ENCODE measurements around the gene EDRF1. TPM values are rescaled to one million over a fixed set of nuclear protein-coding genes. Genes with fewer than 3 reads are reported as not detected.

Gene EDRF1
- polyA plus RNA-seq, 1 donor (not counting 4 experiments of a cell fraction or from before 2014, with no cell fraction given): 20.4 TPM

DNA sequence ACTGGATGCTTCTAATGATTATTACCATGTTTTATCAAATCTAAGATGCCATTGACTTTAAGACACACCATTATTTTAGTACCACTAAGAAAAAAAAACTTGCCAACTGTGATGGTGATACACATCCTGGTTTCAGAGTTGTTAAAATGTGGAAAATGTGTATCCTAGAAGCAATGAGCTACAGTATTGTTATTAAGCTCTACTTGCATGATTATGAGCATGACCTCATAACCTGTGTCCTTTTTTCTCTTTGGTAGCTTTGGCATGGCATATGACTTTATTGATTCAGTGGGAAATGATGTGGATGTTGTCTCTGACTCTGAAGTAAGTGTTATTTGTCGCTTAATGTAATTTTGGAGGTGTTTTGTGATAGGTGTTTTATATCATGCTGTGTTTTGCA is 3.3 kb downstream of the EDRF1 start:
- TF ChIP-seq, protein P1, sequence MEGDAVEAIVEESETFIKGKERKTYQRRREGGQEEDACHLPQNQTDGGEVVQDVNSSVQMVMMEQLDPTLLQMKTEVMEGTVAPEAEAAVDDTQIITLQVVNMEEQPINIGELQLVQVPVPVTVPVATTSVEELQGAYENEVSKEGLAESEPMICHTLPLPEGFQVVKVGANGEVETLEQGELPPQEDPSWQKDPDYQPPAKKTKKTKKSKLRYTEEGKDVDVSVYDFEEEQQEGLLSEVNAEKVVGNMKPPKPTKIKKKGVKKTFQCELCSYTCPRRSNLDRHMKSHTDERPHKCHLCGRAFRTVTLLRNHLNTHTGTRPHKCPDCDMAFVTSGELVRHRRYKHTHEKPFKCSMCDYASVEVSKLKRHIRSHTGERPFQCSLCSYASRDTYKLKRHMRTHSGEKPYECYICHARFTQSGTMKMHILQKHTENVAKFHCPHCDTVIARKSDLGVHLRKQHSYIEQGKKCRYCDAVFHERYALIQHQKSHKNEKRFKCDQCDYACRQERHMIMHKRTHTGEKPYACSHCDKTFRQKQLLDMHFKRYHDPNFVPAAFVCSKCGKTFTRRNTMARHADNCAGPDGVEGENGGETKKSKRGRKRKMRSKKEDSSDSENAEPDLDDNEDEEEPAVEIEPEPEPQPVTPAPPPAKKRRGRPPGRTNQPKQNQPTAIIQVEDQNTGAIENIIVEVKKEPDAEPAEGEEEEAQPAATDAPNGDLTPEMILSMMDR (optimal IDR thresholded peaks at IDR 0.05 in 1 of 3, IDR thresholded peaks at IDR 0.05 in 1 of 3, conservative IDR thresholded peaks at IDR 0.05 in 1 of 3; ENCODE audit: extremely low read depth in 1 of 3, insufficient read depth in 2 of 3, low read length in 3 of 3): no peak
- no peak for TF ChIP-seq EZH2 (IDR thresholded peaks at IDR 0.05; ENCODE audit: low read length)
- no peaks in the 10 kb centered on the region for H3K9me1 ChIP-seq (ENCODE audit: control insufficient read depth, extremely low read depth, insufficient read depth, low read length)
- no peaks in the 10 kb centered on the region for H3K27me3 ChIP-seq (ENCODE audit: control insufficient read depth, extremely low read depth, insufficient read depth, low read length)
- peaks cover 15 to 22% of the 10 kb centered on the region in 2 experiments for H3K36me3 ChIP-seq (ENCODE audit: control insufficient read depth in 2 of 2, extremely low read depth in 1 of 2, insufficient read depth in 2 of 2, low read length in 2 of 2)
- no peak overlapping the region for H3K4me3 ChIP-seq (ENCODE audit: control insufficient read depth in 2 of 3, extremely low read depth in 1 of 3, insufficient read depth in 2 of 3, low read depth in 1 of 3, low read length in 3 of 3)
- no peaks in the 10 kb centered on the region for H3K9me3 ChIP-seq (ENCODE audit: control insufficient read depth, low read depth, low read length)
- no peak for FAIRE-seq
- DNase-seq (ENCODE audit: low read depth, low spot score): no peak
- H2AFZ ChIP-seq (ENCODE audit: control insufficient read depth, low read length): no peak overlapping the region
- dilution Hi-C loops (cut with MboI; ENCODE audit: extremely low pct_ligation_motif_present, low sequenced_read_pairs): no loop called here
- no peak overlapping the region for H3K9ac ChIP-seq (ENCODE audit: control insufficient read depth, extremely low read depth, insufficient read depth, low read length)
- H3K4me1 ChIP-seq (ENCODE audit: control insufficient read depth, extremely low read depth, insufficient read depth, low read length): peaks cover 14% of the 10 kb centered on the region
- no peaks in the 10 kb centered on the region for H4K20me1 ChIP-seq (ENCODE audit: control insufficient read depth, extremely low read depth, insufficient read depth, low read length)
- no peak overlapping the region for H3K27ac ChIP-seq (ENCODE audit: control insufficient read depth, insufficient read depth, low read length)
- no peak overlapping the region for H3K4me2 ChIP-seq (ENCODE audit: control insufficient read depth, extremely low read depth, insufficient read depth, low read depth, low read length)
- peaks cover 28% of the 10 kb centered on the region for H3K79me2 ChIP-seq (ENCODE audit: control insufficient read depth, insufficient read depth, low read length)

DNA sequence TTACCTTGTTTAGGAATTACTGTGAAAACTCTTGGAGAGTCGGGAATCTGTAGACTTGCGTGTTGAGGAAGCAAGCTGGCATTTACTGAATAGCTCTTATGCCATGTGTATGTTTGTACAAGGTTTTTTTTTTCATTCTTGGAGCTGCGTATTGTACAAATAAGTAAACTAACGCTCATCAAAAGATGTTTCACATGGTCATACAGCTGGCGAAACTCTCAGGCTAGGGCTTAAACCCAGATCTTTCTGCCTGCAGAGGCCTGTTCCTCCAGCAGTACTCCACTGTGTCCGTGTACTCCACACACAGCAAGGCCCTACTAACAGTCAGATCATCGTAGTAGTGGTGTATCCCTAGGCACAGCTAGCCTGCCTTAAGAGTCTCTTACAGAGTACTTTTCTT is 7.4 kb downstream of the EDRF1 start:
- H3K9me3 ChIP-seq (ENCODE audit: control insufficient read depth, low read depth, low read length): no peaks in the 10 kb centered on the region
- FAIRE-seq (no peak), DNase-seq (ENCODE audit: low read depth, low spot score) (no peak)
- peaks cover 5% of the 10 kb centered on the region for H3K79me2 ChIP-seq (ENCODE audit: control insufficient read depth, insufficient read depth, low read length)
- TF ChIP-seq EZH2 (IDR thresholded peaks at IDR 0.05; ENCODE audit: low read length): no peak
- TF ChIP-seq, protein P1 (optimal IDR thresholded peaks at IDR 0.05 in 1 of 3, IDR thresholded peaks at IDR 0.05 in 1 of 3, conservative IDR thresholded peaks at IDR 0.05 in 1 of 3; ENCODE audit: extremely low read depth in 1 of 3, insufficient read depth in 2 of 3, low read length in 3 of 3): no peak
- H4K20me1 ChIP-seq (ENCODE audit: control insufficient read depth, extremely low read depth, insufficient read depth, low read length): no peaks in the 10 kb centered on the region
- H3K4me3 ChIP-seq (ENCODE audit: control insufficient read depth in 2 of 3, extremely low read depth in 1 of 3, insufficient read depth in 2 of 3, low read depth in 1 of 3, low read length in 3 of 3): no peak overlapping the region
- dilution Hi-C loops (cut with MboI; ENCODE audit: extremely low pct_ligation_motif_present, low sequenced_read_pairs): no loop called here
- H3K27me3 ChIP-seq (ENCODE audit: control insufficient read depth, extremely low read depth, insufficient read depth, low read length): no peaks in the 10 kb centered on the region
- H3K9ac ChIP-seq (ENCODE audit: control insufficient read depth, extremely low read depth, insufficient read depth, low read length): no peak overlapping the region
- H3K9me1 ChIP-seq (ENCODE audit: control insufficient read depth, extremely low read depth, insufficient read depth, low read length): no peaks in the 10 kb centered on the region
- H3K4me2 ChIP-seq (ENCODE audit: control insufficient read depth, extremely low read depth, insufficient read depth, low read depth, low read length): no peak overlapping the region
- H3K27ac ChIP-seq (ENCODE audit: control insufficient read depth, insufficient read depth, low read length): no peak overlapping the region
- no peaks in the 10 kb centered on the region for H3K4me1 ChIP-seq (ENCODE audit: control insufficient read depth, extremely low read depth, insufficient read depth, low read length)
- peaks cover 25 to 29% of the 10 kb centered on the region in 2 experiments for H3K36me3 ChIP-seq (ENCODE audit: control insufficient read depth in 2 of 2, extremely low read depth in 1 of 2, insufficient read depth in 2 of 2, low read length in 2 of 2)
- no peak overlapping the region for H2AFZ ChIP-seq (ENCODE audit: control insufficient read depth, low read length)

All from keratinocyte (primary cell).